Sciatic nerve (tissue), 2 donors: ENCODE results near the gene LITAF. TPM values are rescaled to one million over a fixed set of nuclear protein-coding genes. Genes with fewer than 3 reads are reported as not detected.
"Not testable (repeated sequence)": the region's sequence is repeated elsewhere in the genome, so short reads cannot be mapped to it uniquely, and the experiment has no call there.

Source experiments
- ATAC-seq: fragments of 200-7000 bp; cut with Tn5 transposase; one replicate; pipeline ENCODE4 v1.9.1; 2020; ENCODE audit warnings: mild to moderate bottlenecking, moderate library complexity
- DNase-seq: peaks from one replicate; pipeline ENCODE4 v3.0.0-alpha.2; 2020; ENCODE audit warnings: low spot score
- intact Hi-C: fragments of 100-400 bp; cut with DNase I; formaldehyde crosslinking; loops from one replicate; pipeline ENCODE4 v1.14.2; 2022
- total RNA-seq: library from RNA; stranded (reverse); fragmentation: NEBNext Ultra II Directional; extraction: Animal tissue kit (Norgen Biotek cat#: 25700); gene quantifications from one replicate; pipeline ENCODE4 v1.2.1, GENCODE V29; 2021
- donor health status: DM: no; HTN: no; CAD: no.
- donor health status: DM: no; HTN: no; CAD: no.

LITAF gene
- total RNA-seq, 1 donor from 2014 or later = 200 TPM

DNA sequence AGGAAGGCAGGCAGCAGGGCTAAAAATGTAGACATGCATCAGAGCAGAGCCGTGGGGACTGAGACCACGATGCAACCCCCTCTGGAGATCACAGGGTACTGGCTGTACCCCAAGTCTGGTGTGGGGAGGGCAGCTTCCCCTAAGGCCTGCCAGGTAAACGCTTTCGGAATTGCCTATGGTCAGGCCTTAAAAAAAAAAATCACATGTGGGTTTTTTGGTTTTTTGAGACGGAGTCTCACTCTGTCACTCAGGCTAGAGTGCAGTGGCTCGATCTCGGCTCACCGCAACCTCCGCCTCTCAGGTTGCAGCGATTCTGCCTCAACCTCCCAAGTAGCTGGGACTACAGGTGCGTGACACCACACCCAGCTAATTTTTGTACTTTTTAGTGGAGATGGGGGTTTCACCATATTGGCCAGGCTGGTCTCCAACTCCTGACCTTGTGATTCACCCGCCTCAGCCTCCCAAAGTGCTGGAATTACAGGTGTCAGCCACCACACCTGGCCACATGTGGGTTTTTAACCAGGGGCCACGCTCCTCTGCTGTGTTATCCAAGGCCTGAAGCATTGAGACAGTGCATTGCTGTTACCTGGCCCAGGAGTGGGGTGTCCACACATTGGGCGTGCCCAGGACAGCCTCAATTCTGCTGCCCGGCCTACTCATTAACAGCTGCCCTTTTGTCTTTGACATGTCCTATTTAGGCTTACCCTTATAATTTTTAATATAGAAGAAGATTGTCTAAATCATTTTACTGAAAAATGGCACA, 50.4 kb downstream of the LITAF start:
- intact Hi-C loops = no loop called here
- DNase-seq (no peak), ATAC-seq (no peak)

DNA sequence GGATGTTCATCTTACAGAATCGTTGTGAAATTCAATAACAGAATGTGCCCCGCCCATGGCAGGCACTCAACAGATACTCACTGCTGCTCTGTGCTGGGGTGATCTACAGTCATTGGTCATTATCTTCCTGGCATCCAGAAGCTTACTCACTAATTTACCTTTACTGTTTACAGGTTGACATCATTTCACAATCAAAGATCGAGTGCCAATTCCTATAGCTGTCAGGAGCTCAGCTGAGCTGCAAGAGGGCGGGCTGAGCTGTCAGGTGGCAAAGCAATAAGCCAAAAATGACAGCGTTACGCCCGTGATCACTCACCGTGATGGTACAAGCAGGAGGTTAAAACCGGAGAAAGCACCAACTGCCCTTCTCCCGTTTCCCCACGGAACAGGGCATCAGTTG, 51.2 kb downstream of the LITAF start:
- ATAC-seq (no peak), DNase-seq (no peak)
- intact Hi-C loops = no loop called here

DNA sequence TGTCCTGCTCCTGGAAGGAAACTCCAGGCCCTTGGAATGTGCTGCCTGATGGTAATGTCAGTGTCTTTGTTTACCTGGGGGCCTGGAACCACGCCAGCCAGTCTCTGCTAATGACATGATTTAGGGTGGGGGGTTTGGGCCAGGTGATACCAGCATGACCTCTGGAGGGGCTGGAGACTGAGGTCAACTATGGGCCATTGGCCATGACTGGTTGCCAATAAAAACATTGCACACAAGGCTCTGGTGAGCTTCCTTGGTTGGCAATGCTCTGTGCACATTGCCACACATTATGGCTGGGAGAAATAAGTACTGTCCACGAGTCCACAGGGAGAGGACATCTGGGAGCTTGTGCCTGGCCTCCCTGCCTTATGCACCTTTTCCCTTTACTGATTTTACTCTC, 52.5 kb downstream of the LITAF start:
- ATAC-seq (peak; percentile 43), DNase-seq (no peak)
- intact Hi-C loops = loop anchor here (5.0 kb wide), 1 partner anchor 108 kb away; no protein-coding TSS in a partner anchor

DNA sequence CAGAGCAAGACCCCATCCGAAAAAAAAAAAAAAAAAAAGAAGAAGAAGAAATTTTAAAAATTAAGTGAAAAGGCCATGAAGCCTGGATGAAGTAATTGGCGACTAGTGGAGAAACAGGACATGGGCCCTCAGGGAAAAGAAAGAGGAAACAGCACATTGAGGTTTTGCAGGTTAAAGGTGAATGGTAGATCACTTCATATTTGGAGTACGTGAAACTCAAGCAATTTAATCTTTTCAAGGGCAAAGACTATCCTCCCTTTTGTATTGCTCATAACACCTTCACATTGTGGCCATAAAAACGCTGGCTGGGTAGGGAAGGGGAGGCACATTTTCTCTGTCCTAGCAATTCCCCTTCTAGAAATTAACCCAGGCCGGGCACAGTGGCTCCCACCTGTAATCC, 53.1 kb downstream of the LITAF start:
- intact Hi-C loops = loop anchor here (5.0 kb wide), 1 partner anchor 109 kb away; no protein-coding TSS in a partner anchor
- DNase-seq (no peak), ATAC-seq (no peak)

DNA sequence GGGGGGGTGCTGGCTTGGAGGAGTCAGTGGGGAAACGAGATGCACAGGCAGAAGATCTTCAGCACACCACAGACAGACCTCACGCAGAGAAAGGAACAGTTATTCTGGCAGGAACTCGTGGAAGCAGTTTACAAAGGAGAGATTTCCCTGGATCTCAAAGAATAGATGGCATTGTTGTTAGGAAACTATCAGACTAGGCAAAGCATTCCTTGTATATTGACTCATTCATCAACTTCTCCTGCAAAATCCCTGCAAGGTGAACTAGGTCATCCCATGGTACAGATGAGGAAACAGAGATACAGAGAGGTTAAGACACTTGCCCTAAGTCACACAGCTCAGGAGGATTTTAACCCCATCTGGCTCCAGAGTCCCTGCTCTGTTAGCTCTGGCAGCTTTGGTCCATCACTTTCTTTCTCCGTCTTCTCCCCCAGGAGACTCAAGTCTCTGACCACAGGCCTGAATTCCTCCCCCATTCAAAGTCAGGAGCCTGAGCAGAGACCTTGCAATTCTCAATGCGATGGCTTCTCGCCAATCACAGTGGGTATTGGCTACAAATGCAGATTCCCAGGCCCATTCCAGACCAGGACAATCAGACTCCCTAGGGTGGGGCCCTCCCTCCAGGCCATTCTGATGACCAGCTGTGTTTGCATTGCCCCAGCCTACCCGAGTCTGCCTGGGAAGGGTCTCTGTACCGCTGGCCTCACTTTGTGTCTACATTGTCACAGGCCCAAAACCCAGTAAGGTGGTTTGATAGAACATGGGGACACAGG, 56.4 kb downstream of the LITAF start:
- DNase-seq = no peak
- peak; percentile 66 for ATAC-seq
- intact Hi-C loops = loop anchor here (5.0 kb wide), 1 partner anchor 112 kb away; no protein-coding TSS in a partner anchor

DNA sequence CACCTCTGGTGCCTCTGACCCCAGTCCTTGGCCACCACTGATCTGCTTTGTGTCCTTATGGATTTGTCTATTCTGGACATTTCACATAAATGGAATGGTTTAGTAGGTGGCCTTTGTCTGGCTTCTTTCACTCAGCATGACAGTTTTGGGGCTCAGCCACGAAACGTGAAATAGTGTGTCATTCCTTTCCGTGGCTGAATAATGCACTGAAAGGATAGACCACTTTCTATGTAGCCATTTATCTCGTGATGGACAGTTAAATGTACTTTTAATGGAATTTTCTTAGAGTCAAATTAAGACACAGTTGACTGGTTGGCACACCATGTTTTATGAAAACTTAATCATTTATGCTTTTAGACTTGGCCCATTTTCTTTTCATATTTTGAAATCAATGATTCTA, 57.4 kb downstream of the LITAF start:
- no peak for ATAC-seq
- DNase-seq = no peak
- intact Hi-C loops = no loop called here

DNA sequence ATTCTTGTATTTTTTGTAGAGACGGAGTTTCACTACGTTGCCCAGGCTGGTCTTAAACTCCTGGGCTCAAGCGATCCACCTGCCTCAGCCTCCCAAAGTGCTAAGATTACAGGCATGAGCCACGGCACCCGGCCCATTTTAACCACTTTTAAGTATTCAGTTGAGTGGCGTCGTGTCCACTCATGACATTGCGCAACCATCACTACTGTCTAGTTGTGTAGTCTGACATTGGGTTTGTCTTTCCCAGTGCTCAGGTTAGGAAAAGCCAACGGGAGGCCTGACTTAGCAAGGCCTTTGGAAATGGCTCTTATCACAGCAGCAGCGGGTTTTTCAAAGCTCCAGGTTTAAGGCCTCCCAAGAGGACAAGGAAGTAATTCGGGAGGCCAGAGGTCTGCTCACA, 58.7 kb downstream of the LITAF start:
- DNase-seq (no peak), ATAC-seq (no peak)
- intact Hi-C loops = no loop called here

DNA sequence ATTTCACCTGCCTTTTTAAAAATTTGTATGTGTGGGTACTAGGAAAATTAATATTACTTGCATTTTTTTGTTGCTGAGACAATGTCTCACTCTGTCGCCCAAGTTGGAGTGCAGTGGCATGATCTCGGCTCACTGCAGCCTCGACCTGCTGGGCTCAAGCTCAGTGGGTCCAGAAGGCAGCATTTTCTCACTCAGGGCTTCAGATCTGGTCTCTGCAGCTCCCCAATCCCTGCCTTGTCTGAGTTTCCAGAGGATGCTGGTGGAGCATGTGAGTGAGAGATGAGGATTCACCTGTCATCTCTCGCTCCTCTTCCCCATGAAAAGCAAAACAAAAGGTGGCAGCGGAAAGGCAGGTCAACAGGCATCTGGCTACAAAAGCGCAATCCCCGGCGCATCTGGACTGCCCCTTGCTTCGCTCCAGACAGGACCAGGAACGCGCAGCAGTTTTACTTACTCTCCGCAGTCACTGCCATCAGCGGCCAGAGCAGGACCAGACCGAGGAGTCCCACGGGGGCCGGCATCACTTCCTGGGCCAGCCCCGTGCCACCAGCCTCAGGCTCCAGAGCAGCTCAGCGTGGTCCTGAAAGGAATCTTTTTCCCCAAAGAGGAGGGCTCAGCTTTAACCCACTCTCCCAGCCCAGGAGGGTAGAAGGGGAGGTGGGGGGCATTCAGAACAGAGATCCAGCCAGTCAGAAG, 59.9 kb downstream of the LITAF start:
- intact Hi-C loops = no loop called here
- DNase-seq = no peak

DNA sequence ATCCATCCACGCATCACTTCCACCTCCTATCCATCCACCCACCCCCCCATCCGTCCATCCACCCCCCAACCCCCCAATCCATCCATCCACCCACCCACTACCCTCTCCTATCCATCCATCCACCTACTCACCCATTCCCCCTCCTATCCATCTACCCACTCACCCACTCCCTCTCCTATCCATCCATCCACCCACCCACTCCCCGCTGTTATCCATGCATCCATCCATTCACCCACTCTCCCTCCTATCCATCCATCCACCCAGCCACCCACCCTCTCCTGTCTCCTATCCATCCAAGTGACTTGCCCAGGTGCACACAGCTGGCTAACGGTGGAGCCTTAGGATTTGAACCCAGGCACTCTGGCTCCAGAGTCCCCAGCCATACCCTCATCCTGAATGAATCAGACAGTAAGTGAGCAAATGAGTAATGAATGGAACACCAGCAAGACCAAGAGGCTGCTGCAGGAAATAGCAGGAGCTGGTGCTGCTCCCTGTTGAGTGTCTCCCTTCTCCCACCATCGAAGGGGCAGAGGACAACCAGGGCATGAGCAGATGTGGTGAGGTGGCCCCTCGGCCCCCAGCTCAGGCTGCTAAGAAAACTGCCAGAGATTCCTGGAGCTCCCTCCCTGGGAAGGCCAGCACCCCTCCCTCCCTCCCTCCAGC, 62.5 kb downstream of the LITAF start:
- ATAC-seq (no peak), DNase-seq (no peak)
- intact Hi-C loops = no loop called here

More for the DNA sequence above, 59.9 kb downstream of the LITAF start:
- ATAC-seq = no peak

DNA sequence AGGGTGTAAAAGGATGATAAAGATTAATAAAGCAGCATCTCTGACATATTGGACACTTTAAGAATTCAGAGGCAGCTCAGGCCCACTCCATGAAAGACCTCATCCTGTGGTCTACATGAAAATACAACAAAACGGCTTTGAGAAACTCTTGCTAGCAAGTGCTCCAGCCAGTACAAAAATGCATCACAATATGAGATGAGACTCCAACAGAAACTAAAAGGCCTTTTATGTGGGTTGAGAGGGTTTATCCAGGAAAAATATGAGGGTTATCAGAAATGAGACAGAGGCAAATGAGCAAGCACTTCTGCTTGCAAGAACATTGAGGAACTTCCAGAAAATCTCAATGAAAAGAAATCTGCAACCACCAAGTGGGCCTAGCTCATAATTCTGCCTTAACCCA, 65.7 kb downstream of the LITAF start:
- DNase-seq (no peak), ATAC-seq (no peak)
- intact Hi-C loops = no loop called here

DNA sequence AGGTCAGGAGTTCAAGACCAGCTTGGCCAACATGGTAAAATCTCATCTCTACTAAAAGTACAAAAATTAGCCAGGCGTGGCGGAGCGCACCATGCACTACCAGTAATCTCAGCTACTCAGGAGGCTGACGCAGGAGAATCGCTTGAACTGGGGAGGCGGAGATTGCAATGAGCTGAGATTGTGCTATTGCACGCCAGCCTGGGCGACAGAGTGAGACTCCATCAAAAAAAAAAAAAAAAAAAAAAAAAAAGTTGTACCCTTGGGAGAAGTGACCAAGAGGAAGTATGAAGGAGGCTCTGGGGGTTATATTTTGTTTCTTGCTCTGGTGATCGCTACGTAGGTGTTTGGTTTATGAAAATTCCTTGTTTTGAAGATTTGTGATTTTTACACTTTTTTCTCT, 66.3 kb downstream of the LITAF start:
- DNase-seq (no peak), ATAC-seq (no peak)
- intact Hi-C loops = no loop called here

DNA sequence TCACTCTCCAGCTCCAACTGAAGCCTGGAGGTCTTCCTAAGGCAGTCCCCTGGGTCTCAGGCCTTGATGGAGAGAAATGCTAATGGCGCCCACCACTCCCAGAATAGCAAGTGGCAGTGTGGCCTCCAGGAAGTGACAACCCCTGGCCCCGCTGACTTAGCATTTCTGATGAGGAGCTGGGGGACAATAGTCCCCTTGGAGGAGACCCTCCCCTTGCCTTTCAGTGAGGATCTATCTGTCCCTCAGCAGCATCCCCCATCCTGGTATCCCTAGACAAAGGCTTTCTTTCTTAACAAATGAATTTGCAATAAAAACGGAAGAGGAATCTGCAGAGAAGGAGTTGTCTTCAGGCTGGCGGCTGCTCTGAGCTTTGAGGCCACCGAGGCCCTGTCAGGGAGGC, 68.8 kb downstream of the LITAF start:
- DNase-seq (no peak), ATAC-seq (no peak)
- intact Hi-C loops = no loop called here

DNA sequence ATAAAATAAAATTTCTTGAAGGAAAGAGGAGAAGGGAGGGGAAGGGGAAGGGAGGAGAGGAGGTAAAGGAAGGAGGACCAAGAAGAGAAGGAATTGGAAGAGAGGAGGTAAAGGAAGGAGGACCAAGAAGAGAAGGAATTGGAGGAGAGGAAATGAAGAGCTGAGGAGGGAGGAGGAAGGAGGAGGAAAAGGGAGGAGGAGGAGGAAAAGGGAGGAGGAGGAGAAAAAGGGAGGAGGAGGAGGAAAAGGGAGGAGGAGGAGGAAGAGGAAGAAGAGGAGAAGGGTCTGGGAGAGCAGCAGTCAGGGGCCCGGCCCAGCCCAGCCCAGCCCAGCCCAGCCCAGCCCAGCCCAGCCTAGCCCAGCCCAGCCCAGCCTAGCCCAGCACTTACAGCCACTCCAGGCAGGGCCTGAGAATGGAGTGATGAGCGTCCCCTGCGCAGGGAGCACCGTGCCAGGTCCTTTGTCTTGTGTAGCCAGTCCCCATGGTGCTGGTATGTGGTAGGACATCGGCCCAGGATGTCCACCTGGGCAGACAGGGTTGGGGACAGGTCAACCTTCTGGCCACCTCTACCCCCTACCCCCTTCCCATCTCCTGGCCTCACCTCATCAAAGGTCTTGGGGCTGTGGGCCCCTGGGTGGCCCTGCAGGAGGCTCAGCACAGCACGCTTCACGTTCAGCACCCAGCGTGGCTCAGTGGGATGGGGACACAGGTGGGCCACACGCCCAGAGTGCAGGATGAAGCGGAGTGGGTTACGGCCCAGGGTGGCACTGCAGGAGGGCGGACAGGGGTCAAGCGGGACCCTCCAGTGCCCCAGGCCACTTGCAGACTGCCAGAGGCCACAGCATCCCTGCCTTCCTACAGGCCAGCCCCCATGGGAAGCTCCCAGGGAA, 70.9 kb downstream of the LITAF start:
- DNase-seq (no peak), ATAC-seq (no peak)
- intact Hi-C loops = no loop called here

DNA sequence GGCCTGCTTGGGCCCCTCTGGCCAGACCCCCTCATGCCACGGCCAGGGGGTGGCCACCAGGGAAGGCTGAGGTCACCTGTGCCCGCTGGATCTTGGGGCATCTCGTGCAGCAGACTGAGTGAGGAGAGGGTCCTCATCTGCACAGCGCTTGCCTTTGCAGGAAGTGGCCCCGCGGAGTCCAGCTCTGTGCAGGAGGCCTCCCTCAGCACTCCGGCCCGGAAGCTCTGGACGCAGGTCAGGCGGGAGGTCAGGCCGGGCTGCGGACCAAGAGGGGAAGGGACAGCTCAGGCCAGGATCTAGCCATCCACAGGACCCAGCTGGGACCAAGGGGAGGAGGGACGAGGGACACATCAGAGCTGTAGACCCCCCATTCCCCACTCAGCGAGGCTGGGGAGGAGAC, 72.4 kb downstream of the LITAF start:
- ATAC-seq = peak; percentile 60

DNA sequence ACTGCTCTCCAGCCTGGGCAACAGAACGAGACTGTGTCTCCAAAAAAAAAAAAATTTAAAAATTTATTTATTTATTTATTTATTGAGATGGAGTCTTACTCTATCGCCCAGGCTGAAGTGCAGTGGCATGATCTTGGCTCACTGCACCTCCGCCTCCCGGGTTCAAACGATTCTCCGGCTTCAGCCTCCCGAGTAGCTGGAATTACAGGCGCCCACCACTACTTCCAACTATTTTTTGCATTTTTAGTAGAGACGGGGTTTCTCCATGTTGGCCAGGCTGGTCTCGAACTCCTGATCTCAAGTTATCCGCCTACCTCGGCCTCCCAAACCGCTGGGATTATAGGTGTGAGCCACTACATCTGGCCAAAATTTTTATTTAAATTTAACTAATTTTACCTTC, 73.4 kb downstream of the LITAF start:
- intact Hi-C loops, DNase-seq, ATAC-seq: not testable (repeated sequence)

More for the DNA sequence above, 72.4 kb downstream of the LITAF start:
- intact Hi-C loops = no loop called here
- DNase-seq = no peak

DNA sequence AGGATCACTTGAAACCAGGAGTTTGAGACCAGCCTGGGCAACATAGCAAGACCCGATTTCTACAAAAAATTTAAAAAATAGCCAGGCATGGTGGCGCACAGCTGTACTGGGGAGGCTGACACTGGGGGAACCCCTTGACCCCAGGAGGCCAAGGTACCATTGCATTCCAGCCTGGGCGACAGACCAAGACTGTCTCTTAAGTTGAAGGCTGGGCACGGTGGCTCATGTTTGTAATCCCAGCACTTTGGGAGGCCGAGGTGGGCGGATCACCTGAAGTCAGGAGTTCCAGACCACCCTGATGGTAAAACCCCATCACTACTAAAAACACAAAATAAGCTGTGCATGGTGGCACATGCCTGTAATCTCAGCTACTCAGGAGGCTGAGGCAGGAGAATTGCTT, 74.9 kb downstream of the LITAF start:
- DNase-seq = no peak
- no peak for ATAC-seq
- intact Hi-C loops = no loop called here

DNA sequence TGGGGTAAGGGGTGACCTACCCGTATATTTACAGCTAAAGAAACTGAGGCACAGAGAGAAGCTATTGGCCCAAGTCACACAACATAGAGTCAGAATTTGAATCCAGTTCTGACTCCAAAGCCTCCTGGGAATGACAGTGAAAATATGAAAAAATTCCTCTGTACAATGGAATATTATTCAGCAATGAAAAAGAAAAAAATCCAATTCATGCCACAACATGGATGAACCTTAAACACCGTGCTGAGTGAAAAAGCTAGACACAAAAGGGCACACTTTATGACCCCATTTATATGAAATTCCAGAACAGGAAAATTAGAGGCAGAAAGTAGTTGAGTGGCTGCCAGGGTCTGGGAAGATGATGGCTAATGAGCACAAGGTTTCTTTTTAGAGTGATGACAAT, 75.4 kb downstream of the LITAF start:
- no peak for ATAC-seq
- intact Hi-C loops = no loop called here
- no peak for DNase-seq

DNA sequence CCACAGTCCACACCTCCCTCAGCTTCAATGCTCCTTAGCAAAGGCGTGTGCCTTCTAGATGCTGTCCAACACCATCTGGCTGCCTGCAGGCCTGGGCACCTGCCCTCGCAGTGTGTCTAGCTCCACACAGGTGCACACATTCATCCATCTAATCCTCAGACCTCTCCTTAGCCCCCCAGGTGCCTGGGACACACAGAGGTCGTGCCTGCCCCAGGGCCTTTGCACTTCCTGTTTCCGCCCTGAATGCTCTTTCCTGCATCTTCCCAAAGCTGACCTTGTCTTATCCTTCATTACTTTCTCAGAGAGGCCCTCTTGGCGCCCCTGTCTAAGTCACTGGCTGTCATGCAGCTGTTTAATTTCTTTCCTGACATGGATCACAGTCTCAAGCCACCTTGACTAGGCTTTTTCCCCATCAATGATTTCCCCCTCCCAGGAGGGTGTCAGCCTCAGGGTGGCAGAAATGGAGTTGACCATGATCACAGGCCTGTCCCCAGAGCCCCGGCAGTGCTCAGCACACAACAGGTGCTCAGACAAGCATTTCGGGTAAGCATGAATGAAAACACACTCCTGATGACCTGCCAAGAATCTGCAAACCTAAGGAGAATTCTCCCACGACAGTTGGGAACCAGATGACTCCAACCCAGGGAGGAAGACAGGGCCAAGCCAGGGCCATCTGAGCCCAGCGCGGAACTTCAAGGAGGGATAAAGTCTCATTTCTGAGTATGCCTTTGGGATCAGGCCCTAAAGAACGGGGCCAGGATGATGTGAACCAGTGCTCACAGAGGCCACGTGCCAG, 76.3 kb downstream of the LITAF start:
- intact Hi-C loops = no loop called here
- DNase-seq (no peak), ATAC-seq (no peak)
